ENCODE measurements around the gene MACROD2.

Gene MACROD2

GRCh38 chr20:14609328-14610221 is 614.3 kb downstream of the MACROD2 start:
- no peak for DNase-seq

GRCh38 chr20:14611479-14611878 is 616.2 kb downstream of the MACROD2 start:
- no peak for DNase-seq

- DNase-seq: no peak
Observed at GRCh38 chr20:14612391-14612790, 617.1 kb downstream of the MACROD2 start.

- no peak for DNase-seq
Observed at GRCh38 chr20:14616003-14616402, 620.7 kb downstream of the MACROD2 start.

GRCh38 chr20:14617123-14617522 is 621.8 kb downstream of the MACROD2 start:
- no peak for DNase-seq

GRCh38 chr20:14619411-14619810 is 624.1 kb downstream of the MACROD2 start:
- no peak for DNase-seq

- DNase-seq: no peak
Observed at GRCh38 chr20:14622796-14623195, 627.5 kb downstream of the MACROD2 start.

- DNase-seq: no peak
Observed at GRCh38 chr20:14631011-14631410, 635.7 kb downstream of the MACROD2 start.

- no peak for DNase-seq
Observed at GRCh38 chr20:14632906-14633305, 637.6 kb downstream of the MACROD2 start.

- DNase-seq: no peak
Observed at GRCh38 chr20:14633507-14633906, 638.2 kb downstream of the MACROD2 start.

- no peak for DNase-seq
Observed at GRCh38 chr20:14634665-14635064, 639.3 kb downstream of the MACROD2 start.

- no peak for DNase-seq
Observed at GRCh38 chr20:14637441-14637840, 642.1 kb downstream of the MACROD2 start.

GRCh38 chr20:14643146-14643545 is 647.8 kb downstream of the MACROD2 start:
- DNase-seq: no peak

GRCh38 chr20:14643556-14643955 is 648.2 kb downstream of the MACROD2 start:
- no peak for DNase-seq

- no peak for DNase-seq
Observed at GRCh38 chr20:14644306-14645097, 649.2 kb downstream of the MACROD2 start.

- no peak for DNase-seq
Observed at GRCh38 chr20:14647016-14647415, 651.7 kb downstream of the MACROD2 start.

- no peak for DNase-seq
Observed at GRCh38 chr20:14649662-14650061, 654.3 kb downstream of the MACROD2 start.

GRCh38 chr20:14657266-14658005 is 662.1 kb downstream of the MACROD2 start:
- DNase-seq: no peak

- DNase-seq: no peak
Observed at GRCh38 chr20:14664101-14664500, 668.8 kb downstream of the MACROD2 start.

GRCh38 chr20:14666696-14667095 is 671.4 kb downstream of the MACROD2 start:
- no peak for DNase-seq

GRCh38 chr20:14667226-14667625 is 671.9 kb downstream of the MACROD2 start:
- DNase-seq: no peak

GRCh38 chr20:14672066-14672465 is 676.8 kb downstream of the MACROD2 start:
- DNase-seq: no peak

- DNase-seq: no peak
Observed at GRCh38 chr20:14673164-14673563, 677.8 kb downstream of the MACROD2 start.

Data from hematopoietic multipotent progenitor cell treated with erythropoietin and hydrocortisone succinate and interleukin-3 and kit ligand, for 6 days (in vitro differentiated cells).